K562 treated with DMSO at 1 percent for 12 hours (cell line): ENCODE results near the gene MAGED1. TPM values are rescaled to one million over a fixed set of nuclear protein-coding genes. Genes with fewer than 3 reads are reported as not detected.

ENCODE experiments used
- total RNA-seq: library from RNA; unstranded; fragments of 300-600 nt; gene quantifications from 2 replicates; pipeline ENCODE4 v1.2.3, GENCODE V29; 2022; ENCODE audit not compliant: insufficient read depth

The MAGED1 gene, protein sequence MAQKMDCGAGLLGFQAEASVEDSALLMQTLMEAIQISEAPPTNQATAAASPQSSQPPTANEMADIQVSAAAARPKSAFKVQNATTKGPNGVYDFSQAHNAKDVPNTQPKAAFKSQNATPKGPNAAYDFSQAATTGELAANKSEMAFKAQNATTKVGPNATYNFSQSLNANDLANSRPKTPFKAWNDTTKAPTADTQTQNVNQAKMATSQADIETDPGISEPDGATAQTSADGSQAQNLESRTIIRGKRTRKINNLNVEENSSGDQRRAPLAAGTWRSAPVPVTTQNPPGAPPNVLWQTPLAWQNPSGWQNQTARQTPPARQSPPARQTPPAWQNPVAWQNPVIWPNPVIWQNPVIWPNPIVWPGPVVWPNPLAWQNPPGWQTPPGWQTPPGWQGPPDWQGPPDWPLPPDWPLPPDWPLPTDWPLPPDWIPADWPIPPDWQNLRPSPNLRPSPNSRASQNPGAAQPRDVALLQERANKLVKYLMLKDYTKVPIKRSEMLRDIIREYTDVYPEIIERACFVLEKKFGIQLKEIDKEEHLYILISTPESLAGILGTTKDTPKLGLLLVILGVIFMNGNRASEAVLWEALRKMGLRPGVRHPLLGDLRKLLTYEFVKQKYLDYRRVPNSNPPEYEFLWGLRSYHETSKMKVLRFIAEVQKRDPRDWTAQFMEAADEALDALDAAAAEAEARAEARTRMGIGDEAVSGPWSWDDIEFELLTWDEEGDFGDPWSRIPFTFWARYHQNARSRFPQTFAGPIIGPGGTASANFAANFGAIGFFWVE
- 13.0 and 22.1 TPM in 2 replicates for total RNA-seq

DNA sequence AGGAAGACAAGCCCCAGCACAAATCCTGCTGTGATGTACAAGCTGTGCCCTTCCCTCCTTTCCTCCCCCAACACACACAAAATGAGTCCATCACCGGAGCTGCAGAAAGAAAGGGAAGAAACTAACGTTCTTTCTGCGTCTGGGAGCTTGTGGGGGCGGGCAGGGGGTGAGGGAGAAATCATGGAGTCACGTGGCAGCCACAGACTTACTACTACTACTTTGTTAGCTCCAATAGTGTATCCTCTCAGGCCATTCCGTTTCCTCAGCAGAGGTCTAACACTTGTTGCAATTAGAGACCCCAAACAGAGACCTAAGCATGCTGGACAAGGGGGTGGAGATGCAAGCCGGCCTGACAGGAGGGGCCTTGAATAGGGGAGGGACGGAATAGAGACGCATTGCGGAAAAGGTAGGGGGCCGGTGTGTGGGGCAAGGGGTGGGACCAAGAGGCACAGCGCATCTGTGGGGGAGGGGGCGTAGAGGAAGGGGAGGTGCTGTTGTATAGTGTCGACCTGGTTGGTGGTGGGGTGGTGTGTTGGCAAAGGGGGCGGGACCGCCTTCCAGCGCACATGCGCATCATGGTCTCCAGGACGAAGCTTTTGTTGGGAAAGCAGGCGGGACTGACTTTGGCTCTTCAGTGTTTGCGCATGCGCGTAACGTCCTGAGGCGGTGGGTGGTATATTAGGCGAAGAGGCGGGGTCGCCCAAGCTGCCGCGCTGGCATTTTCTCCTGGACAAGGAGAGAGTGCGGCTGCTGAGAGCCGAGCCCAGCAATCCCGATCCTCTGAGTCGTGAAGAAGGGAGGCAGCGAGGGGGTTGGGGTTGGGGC, at the start of gene MAGED1:
Gene MAGED1 (plus strand): TSS at position 703 of the 825 bp plus-strand sequence. CDS start 682 bp downstream, outside the sequence.

Other genes starting within 250 kb of the MAGED1 start
- gene CENPVL2, start 210.8 kb upstream of the MAGED1 start, total RNA-seq, result not detected in 2 replicates
- not detected in 2 replicates for gene CENPVL1, start 183.1 kb upstream of the MAGED1 start, total RNA-seq
- 1.5 and 6.6 TPM in 2 replicates for gene GSPT2, start 150.2 kb upstream of the MAGED1 start, total RNA-seq
- gene MAGED4B, start 175.6 kb downstream of the MAGED1 start, total RNA-seq, result not detected in 2 replicates